NCI-H128 (cell line): ENCODE data around the gene PCCB.
"Not testable (repeated sequence)": the region's sequence is repeated elsewhere in the genome, so short reads cannot be mapped to it uniquely, and the experiment has no call there.

Source experiments
- DNase-seq: peaks from one replicate; lab custom pipeline; 2025; ENCODE audit not compliant: unreplicated experiment; lab: John Stamatoyannopoulos, UW

The PCCB gene

GRCh38 chr3:136311968-136312367 lies 61.8 kb downstream of the PCCB start:
- no peak for DNase-seq

- DNase-seq, result no peak
These were observed 76.2 kb downstream of the PCCB start for GRCh38 chr3:136326316-136326715.

- no peak for DNase-seq
These were observed 77.5 kb downstream of the PCCB start for GRCh38 chr3:136327671-136328070.

GRCh38 chr3:136329593-136329992 lies 79.5 kb downstream of the PCCB start:
- DNase-seq, result no peak

GRCh38 chr3:136330900-136331299 lies 80.8 kb downstream of the PCCB start:
- DNase-seq, result no peak

- DNase-seq, result no peak
These were observed 82.2 kb downstream of the PCCB start for GRCh38 chr3:136332302-136332701.

GRCh38 chr3:136332776-136333175 lies 82.6 kb downstream of the PCCB start:
- DNase-seq, result no peak

GRCh38 chr3:136334209-136334608 lies 84.1 kb downstream of the PCCB start:
- no peak for DNase-seq

- DNase-seq, result not testable (repeated sequence)
These were observed 84.6 kb downstream of the PCCB start for GRCh38 chr3:136334726-136335125.

- DNase-seq, result no peak
These were observed 86.4 kb downstream of the PCCB start for GRCh38 chr3:136336329-136337100.

GRCh38 chr3:136343446-136343845 lies 93.3 kb downstream of the PCCB start:
- no peak for DNase-seq

- DNase-seq, result no peak
These were observed 93.9 kb downstream of the PCCB start for GRCh38 chr3:136343873-136344555.

- no peak for DNase-seq
These were observed 96.3 kb downstream of the PCCB start for GRCh38 chr3:136346486-136346885.

- DNase-seq, result no peak
These were observed 100.0 kb downstream of the PCCB start for GRCh38 chr3:136350132-136350531.

- no peak for DNase-seq
These were observed 100.4 kb downstream of the PCCB start for GRCh38 chr3:136350557-136350956.

GRCh38 chr3:136351351-136351750 lies 101.2 kb downstream of the PCCB start:
- no peak for DNase-seq

- DNase-seq, result no peak
These were observed 101.8 kb downstream of the PCCB start for GRCh38 chr3:136351905-136352304.

GRCh38 chr3:136353461-136353860 lies 103.3 kb downstream of the PCCB start:
- DNase-seq, result no peak

- no peak for DNase-seq
These were observed 116.1 kb downstream of the PCCB start for GRCh38 chr3:136366289-136366688.

- DNase-seq, result not testable (repeated sequence)
These were observed 125.7 kb downstream of the PCCB start for GRCh38 chr3:136375800-136376199.

GRCh38 chr3:136377508-136377907 lies 127.4 kb downstream of the PCCB start:
- DNase-seq, result no peak

- DNase-seq, result no peak
These were observed 127.9 kb downstream of the PCCB start for GRCh38 chr3:136378011-136378410.
